HG02759 (cell line): ENCODE data around the gene HEXIM2.

Experiments
- ATAC-seq: cut with Tn5 transposase; IDR thresholded peaks from one replicate; pipeline ENCODE4 v1.9.1; 2021; ENCODE audit warnings: mild to moderate bottlenecking, moderate library complexity; ENCODE audit not compliant: unreplicated experiment

HEXIM2 gene

DNA sequence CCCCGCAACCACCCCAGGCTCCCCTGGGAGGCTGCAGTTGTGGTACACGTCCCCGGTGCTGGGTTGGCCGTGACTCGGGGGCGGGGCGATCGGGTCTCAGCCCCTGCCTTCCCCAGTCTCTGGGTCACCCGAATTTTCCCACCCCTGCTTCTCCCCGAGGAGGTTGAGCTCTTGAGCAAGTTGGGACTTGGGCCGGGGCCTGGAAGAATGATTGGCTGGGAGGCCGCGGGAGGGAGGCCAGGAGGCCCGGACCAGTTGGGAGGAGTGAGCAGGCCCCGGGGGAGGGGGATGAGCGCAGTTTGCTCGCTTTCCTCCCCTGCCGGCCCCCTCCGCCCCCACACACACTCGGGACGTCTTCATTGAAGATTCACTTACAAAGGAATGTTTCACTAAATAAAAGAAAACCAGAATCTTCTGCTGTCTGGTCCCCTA lies 17.9 kb upstream of the HEXIM2 start:
- ATAC-seq: no peak

- no peak for ATAC-seq
Observed at GRCh38 chr17:45144199-45145034, 17.3 kb upstream of the HEXIM2 start.

DNA sequence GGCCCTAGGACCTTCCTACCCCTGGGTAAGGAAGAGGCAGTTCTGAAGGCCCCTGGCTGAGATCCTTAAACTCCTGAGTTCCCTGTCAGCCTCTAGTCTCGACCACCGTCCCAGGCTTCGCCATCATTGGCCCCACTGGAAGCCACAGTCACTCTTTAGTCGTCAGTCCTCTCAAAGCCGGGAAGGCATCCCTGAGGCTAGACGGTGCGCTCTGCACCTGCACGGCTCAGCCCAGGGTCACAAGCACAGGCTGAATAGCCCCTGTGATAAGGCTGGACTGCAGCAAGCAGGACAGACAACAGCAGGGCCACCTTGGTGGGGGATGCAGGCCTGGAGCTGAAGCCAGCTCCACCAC lies 16.7 kb upstream of the HEXIM2 start:
- no peak for ATAC-seq

DNA sequence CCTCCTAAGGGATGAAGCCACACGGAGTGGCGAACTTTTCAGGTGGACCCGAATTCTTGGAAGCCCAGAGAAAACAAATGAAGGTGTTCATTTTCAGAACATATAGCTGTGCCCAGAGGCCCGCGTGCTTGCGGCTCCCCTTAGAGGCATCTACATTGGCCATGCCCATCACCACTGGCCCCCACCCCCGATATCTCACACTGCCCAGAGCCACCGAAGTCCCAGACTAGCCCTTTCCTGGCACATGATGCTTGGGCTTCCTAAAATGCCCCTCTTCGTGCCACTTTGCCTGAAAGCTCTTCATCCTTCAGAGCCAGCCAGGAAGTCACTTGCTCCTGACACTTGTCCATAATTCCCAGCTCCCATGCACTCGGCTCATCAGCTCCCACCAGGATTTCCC lies 15.5 kb upstream of the HEXIM2 start:
- no peak for ATAC-seq

DNA sequence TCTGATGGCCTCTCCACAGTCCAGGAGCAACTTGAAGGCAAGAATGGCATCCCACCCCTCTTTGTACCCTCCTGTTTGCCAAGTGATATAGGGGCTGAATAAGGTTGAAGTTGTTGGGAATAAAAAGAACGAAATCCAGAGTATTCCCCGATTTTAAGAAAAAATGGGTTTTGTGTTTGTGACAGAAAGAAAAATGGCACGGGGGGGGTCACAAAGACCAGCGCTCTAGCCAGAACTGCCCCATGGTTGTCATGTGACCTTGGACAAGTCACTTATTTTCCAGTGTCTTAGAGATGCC lies 15.1 kb upstream of the HEXIM2 start:
- no peak for ATAC-seq

DNA sequence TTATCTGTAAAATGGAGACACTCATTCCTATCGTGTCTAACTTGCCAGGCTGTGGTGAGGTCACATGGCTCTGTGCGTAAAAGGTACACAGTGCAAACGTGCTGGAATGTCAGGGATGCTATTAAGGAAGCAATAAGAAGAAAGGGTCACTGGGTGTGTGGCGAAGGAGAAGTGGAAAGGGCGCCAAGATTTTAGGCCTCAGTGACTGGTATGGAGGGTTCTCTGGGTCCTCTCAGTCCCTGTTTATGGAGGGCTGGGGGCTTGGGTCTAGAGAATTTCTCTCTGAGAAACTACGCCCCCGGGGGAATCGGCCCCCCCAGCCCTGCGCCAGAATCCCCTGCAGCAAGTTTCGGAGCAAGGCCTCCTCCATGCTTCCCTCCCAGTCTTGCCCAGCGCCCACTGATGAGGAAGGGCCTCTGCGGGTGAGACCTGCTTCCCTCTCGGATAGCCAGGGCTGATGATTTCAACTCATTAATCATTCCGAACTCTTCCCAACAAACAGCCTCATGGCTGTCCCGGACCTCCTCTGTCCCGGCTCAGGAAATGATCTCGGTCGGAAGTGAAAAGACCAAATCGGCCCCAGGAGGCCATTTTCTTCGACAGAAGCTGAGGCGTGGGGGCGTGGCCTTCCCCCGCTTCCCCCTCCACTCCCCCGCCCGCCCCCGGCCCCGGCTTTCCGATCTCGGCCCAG lies 14.6 kb upstream of the HEXIM2 start:
- ATAC-seq: no peak

DNA sequence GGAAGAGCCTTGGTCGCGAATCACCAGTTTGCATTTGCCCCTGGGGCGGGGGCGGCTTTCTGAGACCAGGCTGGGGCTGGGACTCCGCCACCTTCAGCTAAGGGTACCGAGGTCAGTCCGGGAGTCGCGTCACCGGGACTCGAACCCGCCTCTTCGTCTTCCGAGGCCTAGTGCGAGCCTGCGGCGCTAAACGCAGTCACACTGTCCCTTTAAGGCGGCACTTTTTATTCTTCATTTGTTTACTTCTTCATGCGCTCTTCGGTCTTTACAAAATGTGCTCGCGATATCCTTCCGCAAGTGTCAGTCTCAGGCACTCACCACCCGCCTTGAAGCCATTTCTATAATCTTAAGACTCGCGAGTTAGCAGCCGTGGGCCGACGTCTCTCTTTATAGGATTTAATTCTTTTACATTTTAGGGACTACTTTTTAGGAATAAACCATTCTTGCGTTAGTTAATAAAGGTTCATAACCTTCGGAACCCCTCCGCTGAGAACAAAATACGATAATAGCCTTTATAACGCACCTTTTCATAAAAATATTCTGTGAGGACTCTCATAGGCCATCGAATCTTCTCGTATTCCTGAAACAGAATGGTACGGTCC lies 14.0 kb upstream of the HEXIM2 start:
- ATAC-seq: no peak

DNA sequence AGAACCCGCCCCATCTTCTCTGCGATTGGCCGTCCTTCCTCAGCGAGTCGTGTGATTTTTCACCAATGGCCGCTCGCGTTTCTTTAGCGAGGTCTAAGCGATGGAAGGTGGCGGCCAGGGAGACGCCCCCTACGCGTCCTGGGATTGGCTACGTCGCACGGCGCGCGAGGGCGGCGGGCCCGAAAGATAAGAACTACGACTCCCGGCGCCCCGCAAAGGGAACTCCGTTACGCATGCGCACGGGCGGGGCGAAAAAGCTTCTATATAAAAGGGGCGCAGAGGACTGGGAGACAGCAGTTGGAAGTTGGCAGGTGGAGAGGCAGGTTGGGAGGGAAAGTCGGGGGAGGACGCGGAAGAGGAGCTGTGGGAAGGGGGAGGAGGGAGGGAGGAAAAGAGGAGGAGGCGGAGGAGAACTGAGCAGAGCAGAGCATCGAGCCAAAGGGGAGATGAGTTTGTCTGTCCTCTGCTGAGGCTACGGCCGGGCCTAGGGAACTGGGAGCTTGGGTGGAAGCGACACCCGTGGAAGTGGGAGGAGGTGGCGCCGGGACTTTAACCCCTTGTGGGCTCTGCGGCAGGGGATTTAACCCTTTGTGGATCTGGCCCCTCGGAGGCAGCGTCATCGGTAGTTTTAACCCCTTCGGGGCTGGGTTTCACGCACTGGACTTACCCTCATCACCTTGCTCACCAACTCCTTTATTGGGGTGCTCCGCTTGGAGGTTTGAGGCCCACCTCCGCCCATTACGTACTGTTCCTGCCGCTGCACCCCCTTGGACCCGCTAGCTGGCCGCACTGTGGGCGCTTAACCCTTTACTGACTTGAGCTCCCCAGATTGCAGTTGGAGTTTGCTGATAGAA lies 13.3 kb upstream of the HEXIM2 start, which contains the start of gene HEXIM1:
TSS of gene HEXIM1 (plus strand) at position 293 of the 854 bp plus-strand sequence. CDS start 716 bp downstream, outside the sequence.
- ATAC-seq: peak; percentile 76

- ATAC-seq: peak; percentile 23
Observed at GRCh38 chr17:45149037-45149668, 12.5 kb upstream of the HEXIM2 start.

DNA sequence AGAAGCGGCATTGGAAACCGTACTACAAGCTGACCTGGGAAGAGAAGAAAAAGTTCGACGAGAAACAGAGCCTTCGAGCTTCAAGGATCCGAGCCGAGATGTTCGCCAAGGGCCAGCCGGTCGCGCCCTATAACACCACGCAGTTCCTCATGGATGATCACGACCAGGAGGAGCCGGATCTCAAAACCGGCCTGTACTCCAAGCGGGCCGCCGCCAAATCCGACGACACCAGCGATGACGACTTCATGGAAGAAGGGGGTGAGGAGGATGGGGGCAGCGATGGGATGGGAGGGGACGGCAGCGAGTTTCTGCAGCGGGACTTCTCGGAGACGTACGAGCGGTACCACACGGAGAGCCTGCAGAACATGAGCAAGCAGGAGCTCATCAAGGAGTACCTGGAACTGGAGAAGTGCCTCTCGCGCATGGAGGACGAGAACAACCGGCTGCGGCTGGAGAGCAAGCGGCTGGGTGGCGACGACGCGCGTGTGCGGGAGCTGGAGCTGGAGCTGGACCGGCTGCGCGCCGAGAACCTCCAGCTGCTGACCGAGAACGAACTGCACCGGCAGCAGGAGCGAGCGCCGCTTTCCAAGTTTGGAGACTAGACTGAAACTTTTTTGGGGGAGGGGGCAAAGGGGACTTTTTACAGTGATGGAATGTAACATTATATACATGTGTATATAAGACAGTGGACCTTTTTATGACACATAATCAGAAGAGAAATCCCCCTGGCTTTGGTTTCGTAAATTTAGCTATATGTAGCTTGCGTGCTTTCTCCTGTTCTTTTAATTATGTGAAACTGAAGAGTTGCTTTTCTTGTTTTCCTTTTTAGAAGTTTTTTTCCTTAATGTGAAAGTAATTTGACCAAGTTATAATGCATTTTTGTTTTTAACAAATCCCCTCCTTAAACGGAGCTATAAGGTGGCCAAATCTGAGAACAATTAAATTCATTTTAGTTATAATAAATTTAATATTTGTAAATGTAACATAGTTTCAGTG lies 11.7 kb upstream of the HEXIM2 start:
- no peak for ATAC-seq

- ATAC-seq: no peak
Observed at GRCh38 chr17:45150911-45151809, 10.5 kb upstream of the HEXIM2 start.

DNA sequence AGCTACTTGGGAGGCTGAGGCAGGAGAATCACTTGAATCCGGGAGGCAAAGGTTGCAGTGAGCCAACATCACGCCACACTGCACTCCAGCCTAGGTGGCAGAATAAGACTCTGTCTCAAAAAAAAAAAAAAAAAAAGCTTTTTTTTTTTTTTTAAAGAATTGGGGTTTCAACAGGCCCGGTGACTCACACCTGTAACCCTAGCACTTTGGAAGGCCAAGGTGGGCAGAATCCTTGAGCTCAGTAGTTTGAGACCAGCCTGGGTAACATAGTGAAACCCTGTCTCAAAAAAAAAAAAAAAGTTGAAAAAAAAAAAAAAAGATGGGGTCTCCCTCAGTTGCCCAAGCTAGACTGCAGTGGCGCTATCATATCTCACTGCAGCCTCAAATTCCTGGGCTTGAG lies 6.6 kb upstream of the HEXIM2 start:
- no peak for ATAC-seq

DNA sequence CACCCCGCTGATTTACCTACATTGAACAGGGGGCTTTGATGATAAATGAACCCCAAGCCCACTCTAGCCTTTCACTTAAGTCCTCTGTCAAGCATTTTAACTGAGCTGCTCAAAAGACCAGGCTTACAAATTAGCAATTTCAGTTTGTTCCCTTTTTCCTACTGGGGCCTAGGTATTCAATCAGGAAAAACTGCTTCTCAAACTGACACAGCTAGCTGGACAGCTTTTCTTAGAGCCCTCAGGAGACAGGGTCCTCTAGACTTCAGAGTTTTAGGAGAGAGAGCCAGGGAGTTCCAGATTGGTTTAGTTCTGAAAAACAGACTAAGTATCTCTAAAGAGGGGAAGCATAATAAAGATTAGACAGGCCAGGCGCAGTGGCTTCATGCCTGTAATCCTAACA lies 6.2 kb upstream of the HEXIM2 start:
- ATAC-seq: no peak

GRCh38 chr17:45156242-45156641 lies 5.4 kb upstream of the HEXIM2 start:
- ATAC-seq: no peak

GRCh38 chr17:45160447-45161287 lies 1.0 kb upstream of the HEXIM2 start:
- ATAC-seq: peak; percentile 22

DNA sequence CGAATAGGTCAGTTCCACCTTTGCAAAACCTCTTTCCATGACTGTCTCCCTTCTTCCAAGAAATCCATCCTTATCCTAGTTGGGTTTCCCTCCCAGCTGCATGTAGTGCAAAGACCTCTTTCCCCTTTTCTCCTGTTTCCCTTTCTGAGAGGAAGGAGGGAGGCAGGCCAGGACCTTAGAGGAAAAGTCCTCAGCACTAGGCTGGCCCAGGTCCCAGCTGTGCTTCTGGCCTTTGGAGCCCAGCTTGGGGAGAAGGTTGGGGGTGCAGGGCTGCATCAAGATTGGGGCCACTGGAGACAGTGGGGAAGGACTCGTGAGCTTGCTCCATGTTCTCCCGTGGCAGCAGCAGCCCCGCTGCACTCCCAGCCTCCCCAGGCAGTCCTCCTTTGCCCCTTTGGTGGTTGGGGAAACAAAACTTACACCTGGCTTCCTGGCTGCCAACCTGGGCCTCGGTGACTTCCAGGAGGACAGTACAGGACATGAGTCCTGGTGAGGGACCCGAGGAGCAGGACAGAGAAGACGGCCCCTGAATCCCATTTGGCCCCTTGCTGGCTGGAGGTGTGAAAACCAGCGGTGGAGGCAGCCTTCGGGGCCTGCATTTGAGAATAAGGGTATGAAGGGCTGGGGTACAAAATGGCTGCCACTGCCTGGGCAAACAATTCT lies 481 bp downstream of the HEXIM2 start:
- no peak for ATAC-seq

- ATAC-seq: no peak
Observed at GRCh38 chr17:45164734-45165269, 3.1 kb downstream of the HEXIM2 start.
